Thymus (tissue), 11 donors: ENCODE data around the gene PTGDS. TPM values are rescaled to one million over a fixed set of nuclear protein-coding genes. Genes with fewer than 3 reads are reported as not detected.

ENCODE experiments used
- DNase-seq, 9 donors: peaks; one replicate each; pipeline ENCODE4 v3.0.0-alpha.2; 2013; ENCODE audit warnings: low spot score in 9 of 9, low read depth in 6 of 9, missing footprints in 1 of 9
- H3K27ac ChIP-seq, 2 donors: one replicate each; pipeline ENCODE4 v1.5.1; 2013; ENCODE audit warnings: control low read depth in 1 of 2, low read depth in 1 of 2, low read length in 1 of 2, mild to moderate bottlenecking in 1 of 2, moderate library complexity in 1 of 2
- H3K27me3 ChIP-seq, 2 donors: one replicate each; pipeline ENCODE4 v1.5.1; 2013; ENCODE audit warnings: low read length in 1 of 2; ENCODE audit not compliant: control insufficient read depth in 2 of 2, insufficient read depth in 1 of 2
- H3K36me3 ChIP-seq, 2 donors: one replicate each; pipeline ENCODE4 v1.5.1; 2013; ENCODE audit warnings: low read length in 1 of 2, mild to moderate bottlenecking in 1 of 2, moderate library complexity in 1 of 2; ENCODE audit not compliant: control insufficient read depth in 2 of 2, insufficient read depth in 2 of 2
- H3K4me1 ChIP-seq, 2 donors: one replicate each; pipeline ENCODE4 v1.5.1; 2013; ENCODE audit warnings: low read length in 2 of 2; ENCODE audit not compliant: control insufficient read depth in 2 of 2, insufficient read depth in 2 of 2
- H3K4me3 ChIP-seq, 2 donors: one replicate each; pipeline ENCODE4 v1.5.1; 2013; ENCODE audit warnings: low read length in 2 of 2, control low read depth in 1 of 2, mild to moderate bottlenecking in 1 of 2
- H3K9me3 ChIP-seq, 2 donors: one replicate each; pipeline ENCODE4 v1.5.1; 2013; ENCODE audit warnings: low read length in 1 of 2, mild to moderate bottlenecking in 1 of 2; ENCODE audit not compliant: control insufficient read depth in 2 of 2, insufficient read depth in 1 of 2
- WGBS: extraction: QIAGEN DNeasy Blood & Tissue Kit; methylation state at CpG from one replicate; pipeline ENCODE4 v1.1.7; 2013; 5-methylcytosine and 5-hydroxymethylcytosine counted together
- polyA plus RNA-seq: library from polyadenylated mRNA; stranded (reverse); fragments of 200-250 nt; gene quantifications from one replicate; pipeline ENCODE4 v1.2.3, GENCODE V29; 2013
- total RNA-seq: library from RNA; stranded (reverse); fragments of 120-200 nt; gene quantifications from one replicate; pipeline ENCODE4 v1.2.4, GENCODE V29; 2013
- donor health status: healthy.

PTGDS gene
- total and polyA plus RNA-seq, 2 donors = 5.0 to 137 TPM

DNA sequence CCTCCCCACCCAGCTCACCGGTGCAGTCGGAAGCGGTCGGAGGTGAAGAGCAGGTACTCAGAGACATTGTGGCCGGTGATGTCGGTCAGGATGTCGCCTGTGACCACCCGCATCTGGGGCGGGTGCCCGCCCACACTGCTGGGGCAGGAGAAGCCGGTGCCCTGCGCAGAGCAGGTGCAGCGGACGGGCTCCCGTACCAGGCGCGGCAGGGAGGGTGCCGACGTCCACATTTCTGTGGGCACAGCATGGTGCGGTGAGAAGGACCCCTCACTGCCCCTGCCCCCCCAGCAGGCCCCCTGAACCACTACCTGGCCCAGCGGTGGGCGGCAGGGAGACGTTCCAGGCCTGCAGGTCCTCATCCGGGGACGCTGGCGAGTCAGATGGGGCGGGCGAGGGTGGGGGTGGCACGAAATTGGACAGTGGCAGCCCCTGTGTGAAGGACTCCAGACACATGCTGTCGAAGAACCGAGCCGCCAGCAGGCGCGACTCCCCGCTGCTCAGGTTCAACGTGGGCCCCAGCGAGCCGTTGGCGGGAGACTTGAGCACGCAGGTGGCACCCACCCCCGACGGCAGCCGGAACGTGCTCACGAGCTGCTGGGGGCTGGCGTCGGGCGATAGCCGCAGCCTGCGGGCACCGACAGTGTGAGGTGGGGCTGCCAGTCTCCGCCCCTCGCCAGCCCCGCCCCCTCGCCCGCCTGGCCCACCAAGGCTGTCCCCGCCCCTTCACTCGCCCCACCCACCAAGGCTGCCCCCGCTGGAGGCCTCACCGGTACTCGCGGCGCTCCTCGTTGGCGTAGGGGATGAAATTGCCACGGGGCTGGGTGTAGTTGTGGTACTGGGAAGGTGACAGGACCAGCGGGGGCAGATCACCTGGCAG is 35.6 kb downstream of the PTGDS start:
- no peak overlapping the region for H3K27ac ChIP-seq
- DNase-seq = no peak
- H3K9me3 ChIP-seq = peaks cover 0 to 25% of the 10 kb centered on the region in 2 donors
- H3K4me3 ChIP-seq = no peak overlapping the region
- H3K27me3 ChIP-seq = no peaks in the 10 kb centered on the region
- 97% methylated on average over 67 of the region's 67 CpGs for WGBS
- peaks cover 0 to 11% of the 10 kb centered on the region in 2 donors for H3K36me3 ChIP-seq
- H3K4me1 ChIP-seq = no peaks in the 10 kb centered on the region

DNA sequence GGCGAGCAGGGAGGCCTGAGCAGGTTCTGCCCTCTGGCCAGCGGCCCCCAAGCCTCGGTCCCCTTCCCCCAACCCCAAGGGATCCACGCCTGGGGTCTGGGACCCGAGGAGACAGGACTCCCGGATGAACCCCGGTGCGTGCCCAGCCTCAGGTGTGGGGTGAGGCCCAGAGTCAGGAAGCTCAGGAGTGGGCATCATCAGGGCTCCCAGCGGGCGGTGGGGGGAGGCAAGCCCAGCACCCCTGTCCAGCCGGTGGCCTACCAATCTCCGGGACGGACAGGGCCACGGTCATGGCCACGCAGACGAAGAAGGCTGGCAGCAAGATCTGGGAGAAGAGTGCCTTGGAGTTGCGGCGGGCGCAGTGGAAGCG is 36.3 kb downstream of the PTGDS start:
- 98% methylated on average over 20 of the region's 20 CpGs for WGBS
- Histone ChIP-seq H3K9me3 (peaks cover 0 to 25% of the 10 kb centered on the region in 2 donors), H3K27ac (no peak overlapping the region), H3K4me3 (no peak overlapping the region), H3K36me3 (peaks cover 0 to 11% of the 10 kb centered on the region in 2 donors), H3K4me1 (no peaks in the 10 kb centered on the region), H3K27me3 (no peaks in the 10 kb centered on the region)
- no peak for DNase-seq

DNA sequence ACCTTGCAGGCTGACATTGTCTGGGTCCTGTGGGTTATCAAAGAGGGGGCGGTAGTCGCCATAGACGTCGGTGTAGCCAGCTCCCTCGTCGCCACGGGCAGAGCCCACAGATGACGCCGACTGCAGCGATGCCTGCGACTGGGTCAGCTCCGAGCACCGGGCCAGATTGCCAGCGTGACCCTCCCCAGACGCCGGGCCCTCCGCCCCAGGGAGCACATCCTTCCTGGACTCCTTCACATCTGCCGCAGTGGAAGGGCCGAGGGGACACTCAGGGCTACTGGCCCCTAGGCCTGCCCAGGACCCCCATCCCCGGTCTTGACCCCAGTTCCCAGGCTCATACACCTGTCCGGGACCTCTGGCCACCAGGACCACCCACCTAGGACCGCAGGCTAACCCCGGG is 36.9 kb downstream of the PTGDS start:
- Histone ChIP-seq H3K36me3 (peaks cover 0 to 11% of the 10 kb centered on the region in 2 donors), H3K4me1 (no peaks in the 10 kb centered on the region)
- no peak for DNase-seq

DNA sequence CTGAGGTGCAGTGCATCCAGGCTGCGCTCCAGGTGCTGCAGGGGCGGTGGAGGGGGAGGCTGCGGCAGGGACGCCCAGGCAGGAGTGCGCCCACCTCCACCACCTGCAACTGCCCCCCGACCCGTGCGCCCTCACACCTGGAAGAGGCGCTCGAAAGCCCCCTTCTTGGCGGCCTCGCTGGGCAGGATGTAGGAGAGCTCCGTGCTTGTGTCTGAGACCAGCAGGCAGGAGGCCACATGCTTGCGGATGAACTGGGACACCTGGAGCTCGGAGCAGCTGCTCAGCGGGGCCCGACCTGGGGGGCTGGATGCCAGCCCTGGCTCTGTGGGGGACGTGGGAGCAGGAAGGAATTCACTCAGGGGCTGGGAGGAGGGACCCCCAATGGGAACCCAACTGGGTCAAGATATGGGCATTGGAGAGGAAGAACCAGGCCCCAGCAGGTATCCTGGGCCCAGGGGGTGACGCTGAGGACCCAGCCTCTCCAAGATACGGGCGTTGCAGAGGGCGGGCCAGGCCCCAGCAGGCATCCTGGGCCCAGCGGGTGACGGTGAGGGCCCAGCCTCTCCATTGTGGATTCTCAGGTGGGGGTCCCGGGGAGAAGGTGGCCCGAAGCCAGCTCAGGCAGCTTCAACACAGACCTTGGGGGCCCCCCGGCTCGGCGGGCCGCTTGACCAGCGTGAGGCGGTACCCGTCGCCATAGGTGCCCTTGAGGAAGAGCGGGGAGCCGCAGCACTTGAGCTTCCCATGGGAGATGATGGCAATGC is 37.7 kb downstream of the PTGDS start:
- Histone ChIP-seq H3K4me3 (no peak overlapping the region), H3K27me3 (no peaks in the 10 kb centered on the region), H3K9me3 (peaks cover 0 to 25% of the 10 kb centered on the region in 2 donors), H3K27ac (no peak overlapping the region), H3K36me3 (peaks cover 0 to 6% of the 10 kb centered on the region in 2 donors), H3K4me1 (no peaks in the 10 kb centered on the region)
- 97% methylated on average over 36 of the region's 36 CpGs for WGBS
- no peak for DNase-seq

More for the DNA sequence above, 36.9 kb downstream of the PTGDS start:
- Histone ChIP-seq H3K27me3 (no peaks in the 10 kb centered on the region), H3K27ac (no peak overlapping the region), H3K9me3 (peaks cover 0 to 25% of the 10 kb centered on the region in 2 donors), H3K4me3 (no peak overlapping the region)
- 96% methylated on average over 23 of the region's 23 CpGs for WGBS

DNA sequence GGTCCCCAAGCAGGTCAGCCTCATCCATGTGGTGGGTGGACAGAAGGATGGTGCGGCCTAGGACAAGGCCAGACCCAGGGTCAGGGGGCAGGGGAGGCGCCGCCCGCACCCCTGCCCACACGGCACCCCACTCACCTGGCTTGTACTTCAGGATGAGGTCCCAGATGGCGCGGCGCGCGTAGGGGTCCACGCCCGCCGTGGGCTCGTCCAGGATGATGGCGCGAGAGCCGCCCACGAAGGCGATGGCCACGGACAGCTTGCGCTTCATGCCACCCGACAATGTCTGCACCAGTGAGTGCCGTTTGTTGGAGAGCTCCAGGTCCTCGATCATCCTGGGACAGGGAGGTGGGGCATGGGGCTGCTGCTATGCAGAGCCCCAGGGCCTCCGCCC is 38.2 kb downstream of the PTGDS start:
- Histone ChIP-seq H3K4me3 (no peak overlapping the region), H3K9me3 (peaks cover 0 to 25% of the 10 kb centered on the region in 2 donors), H3K27me3 (no peaks in the 10 kb centered on the region), H3K27ac (no peak overlapping the region), H3K4me1 (no peaks in the 10 kb centered on the region), H3K36me3 (peaks cover 0 to 5% of the 10 kb centered on the region in 2 donors)
- 99% methylated on average over 25 of the region's 25 CpGs for WGBS
- DNase-seq = no peak

DNA sequence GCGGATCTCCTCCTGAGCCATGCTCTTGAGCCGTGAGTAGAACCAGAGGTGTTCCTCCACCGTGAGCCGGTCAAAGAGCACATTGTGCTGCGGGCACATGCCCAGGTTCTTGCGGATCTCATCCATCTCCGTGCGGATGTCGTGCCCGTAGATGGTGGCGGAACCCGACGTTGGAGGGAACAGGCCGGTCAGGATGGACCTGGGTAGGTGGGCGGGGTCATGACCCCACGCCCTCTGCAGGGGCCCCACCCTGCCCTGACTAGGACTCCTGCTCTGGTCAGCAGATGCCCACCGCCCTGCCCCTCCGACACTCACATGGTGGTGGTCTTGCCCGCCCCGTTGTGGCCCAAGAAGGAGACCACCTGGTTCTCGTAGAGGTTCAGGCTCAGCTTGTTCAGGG is 38.7 kb downstream of the PTGDS start:
- Histone ChIP-seq H3K4me1 (no peaks in the 10 kb centered on the region), H3K36me3 (peaks cover 0 to 5% of the 10 kb centered on the region in 2 donors), H3K27me3 (no peaks in the 10 kb centered on the region), H3K4me3 (no peak overlapping the region), H3K9me3 (peaks cover 0 to 25% of the 10 kb centered on the region in 2 donors), H3K27ac (no peak overlapping the region)
- WGBS = 97% methylated on average over 21 of the region's 21 CpGs
- DNase-seq = no peak

DNA sequence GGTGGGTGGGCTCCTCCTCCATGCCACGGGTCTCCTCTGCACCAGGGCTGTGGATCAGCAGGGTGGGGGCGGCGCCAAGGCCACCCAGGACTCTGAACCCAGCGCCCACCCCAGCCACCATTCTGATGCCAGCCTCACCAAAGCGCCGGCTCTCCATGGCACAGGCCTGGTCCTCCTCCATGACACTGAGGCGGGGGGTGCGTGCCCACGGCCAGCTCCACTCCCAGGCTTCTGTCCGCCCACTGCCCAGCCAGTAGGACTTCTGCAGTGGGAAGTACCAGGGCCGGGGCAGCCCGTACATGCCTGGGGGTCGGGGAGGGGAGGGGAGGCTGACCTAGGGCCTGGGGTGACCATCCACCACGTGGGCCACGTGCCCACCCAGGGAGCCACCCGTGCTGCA is 39.1 kb downstream of the PTGDS start:
- no peak for DNase-seq
- no peak overlapping the region for H3K4me3 ChIP-seq
- H3K36me3 ChIP-seq = peaks cover 0 to 5% of the 10 kb centered on the region in 2 donors
- H3K27ac ChIP-seq = no peak overlapping the region
- WGBS = 98% methylated on average over 16 of the region's 16 CpGs
- H3K9me3 ChIP-seq = peaks cover 0 to 25% of the 10 kb centered on the region in 2 donors
- H3K4me1 ChIP-seq = no peaks in the 10 kb centered on the region
- H3K27me3 ChIP-seq = no peaks in the 10 kb centered on the region

DNA sequence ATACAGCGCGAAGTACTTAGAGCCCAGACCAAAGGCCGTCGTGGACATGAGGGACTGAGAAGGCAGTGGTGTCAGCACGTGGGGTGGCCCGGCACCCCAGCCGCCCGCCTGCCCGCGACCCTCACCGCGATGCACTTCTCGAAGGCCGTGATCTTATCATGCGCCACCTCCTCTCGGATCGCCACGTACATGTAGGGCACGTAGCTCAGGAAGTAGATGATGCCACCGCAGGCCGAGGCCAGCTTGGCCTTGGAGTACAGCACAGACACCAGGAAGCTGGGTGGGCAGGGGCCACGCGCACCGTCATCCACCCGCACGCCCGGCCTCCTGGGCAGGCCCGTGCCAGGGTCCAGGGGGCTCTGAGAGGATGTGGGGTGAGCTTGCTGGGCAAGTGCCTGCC is 39.8 kb downstream of the PTGDS start:
- no peak overlapping the region for H3K27ac ChIP-seq
- H3K4me3 ChIP-seq = no peak overlapping the region
- WGBS = 99% methylated on average over 28 of the region's 28 CpGs
- H3K4me1 ChIP-seq = no peaks in the 10 kb centered on the region
- H3K27me3 ChIP-seq = no peaks in the 10 kb centered on the region
- H3K36me3 ChIP-seq = peaks cover 0 to 5% of the 10 kb centered on the region in 2 donors
- no peak for DNase-seq
- H3K9me3 ChIP-seq = peaks cover 0 to 25% of the 10 kb centered on the region in 2 donors
